HepG2 (cell line): ENCODE data around the gene SLC39A8. TPM values are rescaled to one million over a fixed set of nuclear protein-coding genes. Genes with fewer than 3 reads are reported as not detected.

ENCODE experiments used
- ATAC-seq: fragments of 200-7000 bp; cut with Tn5 transposase; 3 replicates; pipeline ENCODE4 v1.9.1; 2020; ENCODE audit warnings: mild to moderate bottlenecking, moderate library complexity
- BruUV-seq: library from RNA; stranded (reverse); fragments of 400-500 nt; replicated peaks from 2 replicates; lab custom pipeline; 2021; lab: Mats Ljungman, UMichigan
- CTCF ChIA-PET: fragments of 300-600 bp; formaldehyde crosslinking; extraction: SDS; loops from one replicate; lab custom pipeline; 2021; ENCODE audit warnings: low total read pairs, inconsistent platforms, low intra/inter-chr PET ratio; lab: Yijun Ruan, JAX
- POLR2A ChIA-PET: fragments of 350-600 bp; sonication (Branson Sonifier 250); formaldehyde crosslinking; loops from one replicate; lab custom pipeline; 2020; ENCODE audit warnings: antibody characterized with exemption, inconsistent platforms; lab: Yijun Ruan, JAX
- DNase-seq: peaks from one replicate; pipeline ENCODE4 v3.0.0-alpha.2; 2015; ENCODE audit warnings: low spot score
- FAIRE-seq: peaks from 3 replicates; lab custom pipeline; 2011; peaks lifted over from hg19 to GRCh38; lab: Jason Lieb, UNC
- H2AFZ ChIP-seq: one replicate; pipeline ENCODE4 v1.6.1; 2011; ENCODE audit warnings: low read length, inconsistent platforms
- H3K27ac ChIP-seq: fragments of 300-600 bp; 3 replicates; pipeline ENCODE4 v1.8.0; 2011; ENCODE audit warnings: mixed run types, mild to moderate bottlenecking, mixed read lengths, low read length, inconsistent platforms; ENCODE audit not compliant: insufficient read depth; ENCODE audit errors: extremely low read length
- H3K27me3 ChIP-seq, 2 experiments: fragments of 200-600 bp in 1 of 2; 2 replicates in 1 of 2; 3 replicates in 1 of 2; pipeline versions ENCODE4 v1.6.0 to v1.8.0; 2011; ENCODE audit warnings: low read length in 2 of 2, mild to moderate bottlenecking in 2 of 2, moderate library complexity in 2 of 2, inconsistent platforms in 1 of 2; ENCODE audit not compliant: insufficient read depth in 2 of 2, control insufficient read depth in 1 of 2
- H3K36me3 ChIP-seq, 2 experiments: fragments of 200-600 bp in 1 of 2; replicated peaks in 1 of 2; 2 replicates in 1 of 2; 3 replicates in 1 of 2; pipeline versions ENCODE4 v1.5.1 to v1.8.0; 2011; ENCODE audit warnings: low read length in 2 of 2, inconsistent platforms in 1 of 2; ENCODE audit not compliant: insufficient read depth in 2 of 2, control insufficient read depth in 1 of 2
- H3K4me1 ChIP-seq: 2 replicates; pipeline ENCODE4 v1.5.1; 2012; ENCODE audit warnings: low read length, inconsistent platforms; ENCODE audit not compliant: insufficient read depth
- H3K4me2 ChIP-seq: 2 replicates; pipeline ENCODE4 v1.6.0; 2011; ENCODE audit warnings: low read depth, low read length, inconsistent platforms
- H3K4me3 ChIP-seq, 3 experiments: fragments of 200-600 bp in 1 of 3; sonication (generic), shearing (Covaris generic) in 1 of 3; replicated peaks in 1 of 3; 2 replicates each; pipeline ENCODE4 v1.5.1; 2011 to 2016; ENCODE audit warnings: low read length in 3 of 3, inconsistent platforms in 2 of 3, low read depth in 2 of 3, mild to moderate bottlenecking in 2 of 3, control low read depth in 1 of 3, mixed read lengths in 1 of 3; ENCODE audit not compliant: insufficient read depth in 1 of 3
- H3K79me2 ChIP-seq: one replicate; pipeline ENCODE4 v1.6.1; 2011; ENCODE audit warnings: low read length, inconsistent platforms; ENCODE audit not compliant: insufficient read depth
- H3K9ac ChIP-seq: 2 replicates; pipeline ENCODE4 v1.6.0; 2011; ENCODE audit warnings: mild to moderate bottlenecking, low read depth, low read length, inconsistent platforms; ENCODE audit not compliant: insufficient read depth
- H3K9me3 ChIP-seq: 2 replicates; pipeline ENCODE4 v1.5.1; 2012; ENCODE audit warnings: mild to moderate bottlenecking, low read length
- H4K20me1 ChIP-seq: 2 replicates; pipeline ENCODE4 v1.6.0; 2011; ENCODE audit warnings: inconsistent platforms, mild to moderate bottlenecking, low read length, moderate library complexity; ENCODE audit not compliant: insufficient read depth
- PHF21A ChIP-seq: sonication (generic); formaldehyde crosslinking; IDR thresholded peaks from 2 replicates; pipeline ENCODE4 v1.5.0; 2020; ENCODE audit warnings: mild to moderate bottlenecking, missing genetic modification reagents
- PHF8 ChIP-seq: sonication (generic); formaldehyde crosslinking; IDR thresholded peaks from 2 replicates; pipeline ENCODE4 v1.5.0; 2020; ENCODE audit warnings: missing genetic modification reagents
- RELA ChIP-seq: sonication (generic); formaldehyde crosslinking; IDR thresholded peaks from 2 replicates; pipeline ENCODE4 v1.4.0; 2020; ENCODE audit warnings: missing genetic modification reagents
- TCF7L2 ChIP-seq: IDR thresholded peaks from 2 replicates; pipeline ENCODE4 v1.6.1; 2011; ENCODE audit warnings: mild to moderate bottlenecking, low read depth, low read length, moderate library complexity
- THYN1 ChIP-seq: sonication (generic); formaldehyde crosslinking; IDR thresholded peaks from 2 replicates; pipeline ENCODE4 v1.8.1; 2023; ENCODE audit warnings: low read depth, mild to moderate bottlenecking, moderate library complexity, missing genetic modification reagents, borderline replicate concordance
- ZMAT3 ChIP-seq: sonication (generic); formaldehyde crosslinking; conservative IDR thresholded peaks from 2 replicates; pipeline ENCODE4 v1.7.0; 2021; ENCODE audit warnings: missing genetic modification reagents
- ZNF10 ChIP-seq: sonication (generic); formaldehyde crosslinking; IDR thresholded peaks from 2 replicates; pipeline ENCODE4 v1.4.0; 2020; ENCODE audit warnings: mild to moderate bottlenecking, low read depth, missing genetic modification reagents, borderline replicate concordance
- ZNF430 ChIP-seq: sonication (generic); formaldehyde crosslinking; IDR thresholded peaks from 2 replicates; pipeline ENCODE4 v1.9.0; 2021; ENCODE audit warnings: mild to moderate bottlenecking, missing genetic modification reagents
- ZNF510 ChIP-seq: sonication (generic); formaldehyde crosslinking; IDR thresholded peaks from 2 replicates; pipeline ENCODE4 v1.4.0; 2020; ENCODE audit warnings: low read depth, mild to moderate bottlenecking, missing genetic modification reagents
- WGBS: methylation state at CpG from one replicate; pipeline ENCODE4 v1.1.6; 2017; ENCODE audit warnings: low lambda C conversion rate; 5-methylcytosine and 5-hydroxymethylcytosine counted together
- in situ Hi-C: cut with HindIII; loops from 2 replicates; pipeline ENCODE4 v1.10.0; 2017; ENCODE audit warnings: low pct_unique_long_range_greater_than_20kb; ENCODE audit not compliant: extremely low pct_ligation_motif_present
- intact Hi-C: fragments of 100-400 bp; cut with micrococcal nuclease; formaldehyde crosslinking; loops from one replicate; pipeline ENCODE4 v1.10.0; 2022; ENCODE audit not compliant: unreplicated experiment
- polyA plus RNA-seq, 8 experiments: library from polyadenylated mRNA; depleted of rRNA in 3 of 8; stranded (reverse) in 7 of 8; unstranded in 1 of 8; fragments of >200 nt; fragmentation: Illumina TruSeq in 4 of 8; extraction: Trizol in 4 of 8; gene quantifications; 2 replicates each; pipeline versions ENCODE4 v1.2.1 to v1.2.3, GENCODE V29; 2011 to 2016; ENCODE audit warnings: low read depth in 4 of 8, missing spikeins in 1 of 8, mixed read lengths in 1 of 8; ENCODE audit not compliant: insufficient read depth in 1 of 8
- total RNA-seq, 5 experiments: library from RNA; depleted of rRNA; stranded (reverse); fragments of >200 nt; fragmentation: Illumina TruSeq; extraction: Trizol; gene quantifications; 2 replicates each; pipeline ENCODE4 v1.2.3, GENCODE V29; 2016; ENCODE audit warnings: low read depth in 1 of 5
- TF ChIP-seq, protein P1 (sequence below), 2 experiments: sonication (generic) in 1 of 2; formaldehyde crosslinking in 1 of 2; IDR thresholded peaks; 2 replicates each; pipeline versions ENCODE4 v1.4.0 to v1.6.1; 2016 to 2020; ENCODE audit warnings: borderline replicate concordance in 1 of 2, low read depth in 1 of 2, mild to moderate bottlenecking in 1 of 2, missing genetic modification reagents in 1 of 2
- TF ChIP-seq, protein P2 (sequence below): sonication (generic); formaldehyde crosslinking; IDR thresholded peaks from 2 replicates; pipeline ENCODE4 v1.8.0; 2023; ENCODE audit warnings: mild to moderate bottlenecking, missing genetic modification reagents
- TF ChIP-seq, protein P3 (sequence below): IDR thresholded peaks from 2 replicates; pipeline ENCODE4 v1.6.1; 2016; ENCODE audit warnings: missing genetic modification reagents, missing compliant biosample characterization
- TF ChIP-seq, protein P4 (sequence below): sonication (generic); formaldehyde crosslinking; conservative IDR thresholded peaks from 2 replicates; pipeline ENCODE4 v1.4.0; 2020; ENCODE audit warnings: missing genetic modification reagents
- TF ChIP-seq, protein P5 (sequence below): sonication (generic); formaldehyde crosslinking; IDR thresholded peaks from 2 replicates; pipeline ENCODE4; 2020; ENCODE audit warnings: missing genetic modification reagents, mild to moderate bottlenecking, borderline replicate concordance

Gene SLC39A8
- total and polyA plus RNA-seq, 2 of the 13 experiments (the other 11 are each of a cell fraction or from before 2014, with no cell fraction given): 0.22 to 0.38 TPM

DNA sequence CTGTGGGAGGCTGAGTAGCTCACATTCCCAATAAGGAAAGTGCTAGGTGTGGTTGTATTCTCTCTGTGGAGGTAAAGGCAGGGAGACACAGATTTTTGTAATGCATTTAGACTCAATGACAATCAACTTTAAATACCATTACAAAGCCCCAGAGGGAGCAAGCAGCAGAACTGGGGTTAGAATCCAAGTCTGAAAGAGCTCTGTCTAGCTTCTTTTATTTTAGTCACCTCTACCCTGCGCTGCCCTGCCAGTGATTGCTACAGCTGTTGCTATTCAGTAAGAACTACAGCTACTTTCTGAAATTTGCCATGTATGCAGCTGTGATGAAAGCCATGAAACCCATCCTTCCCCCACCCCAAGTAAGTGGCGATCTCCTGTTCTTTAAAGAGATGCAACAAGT lies 22.5 kb downstream of the SLC39A8 start:
- in situ Hi-C loops: no loop called here
- Histone ChIP-seq H3K4me1 (no peaks in the 10 kb centered on the region), H3K27me3 (no peaks in the 10 kb centered on the region), H2AFZ (no peak overlapping the region), H4K20me1 (no peaks in the 10 kb centered on the region), H3K79me2 (no peaks in the 10 kb centered on the region), H3K36me3 (no peaks in the 10 kb centered on the region), H3K9ac (no peak overlapping the region), H3K27ac (no peak overlapping the region), H3K4me3 (no peak overlapping the region), H3K4me2 (no peak overlapping the region), H3K9me3 (no peaks in the 10 kb centered on the region)
- no peak for FAIRE-seq
- ChIA-PET CTCF (no interaction called here), POLR2A (no interaction called here)
- 42% methylated on average over 2 of the region's 2 CpGs for WGBS
- no peak for DNase-seq
- BruUV-seq: no TSS peak
- intact Hi-C loops: no loop called here
- ATAC-seq: no peak
- TF ChIP-seq TCF7L2 (no peak), PHF21A (CRISPR knock-in tag) (no peak), THYN1 (CRISPR knock-in tag) (no peak), PHF8 (CRISPR knock-in tag) (no peak), ZNF430 (CRISPR knock-in tag) (no peak), ZNF510 (CRISPR knock-in tag) (no peak), ZMAT3 (CRISPR knock-in tag) (no peak), ZNF10 (no peak), RELA (CRISPR knock-in tag) (no peak)
- TF ChIP-seq, protein P1, sequence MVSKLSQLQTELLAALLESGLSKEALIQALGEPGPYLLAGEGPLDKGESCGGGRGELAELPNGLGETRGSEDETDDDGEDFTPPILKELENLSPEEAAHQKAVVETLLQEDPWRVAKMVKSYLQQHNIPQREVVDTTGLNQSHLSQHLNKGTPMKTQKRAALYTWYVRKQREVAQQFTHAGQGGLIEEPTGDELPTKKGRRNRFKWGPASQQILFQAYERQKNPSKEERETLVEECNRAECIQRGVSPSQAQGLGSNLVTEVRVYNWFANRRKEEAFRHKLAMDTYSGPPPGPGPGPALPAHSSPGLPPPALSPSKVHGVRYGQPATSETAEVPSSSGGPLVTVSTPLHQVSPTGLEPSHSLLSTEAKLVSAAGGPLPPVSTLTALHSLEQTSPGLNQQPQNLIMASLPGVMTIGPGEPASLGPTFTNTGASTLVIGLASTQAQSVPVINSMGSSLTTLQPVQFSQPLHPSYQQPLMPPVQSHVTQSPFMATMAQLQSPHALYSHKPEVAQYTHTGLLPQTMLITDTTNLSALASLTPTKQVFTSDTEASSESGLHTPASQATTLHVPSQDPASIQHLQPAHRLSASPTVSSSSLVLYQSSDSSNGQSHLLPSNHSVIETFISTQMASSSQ (IDR thresholded peaks at IDR 0.05; ENCODE audit: low read depth): no peak
- TF ChIP-seq, protein P1 (CRISPR knock-in tag; IDR thresholded peaks at IDR 0.05; ENCODE audit: borderline replicate concordance): no peak
- TF ChIP-seq, protein P2, sequence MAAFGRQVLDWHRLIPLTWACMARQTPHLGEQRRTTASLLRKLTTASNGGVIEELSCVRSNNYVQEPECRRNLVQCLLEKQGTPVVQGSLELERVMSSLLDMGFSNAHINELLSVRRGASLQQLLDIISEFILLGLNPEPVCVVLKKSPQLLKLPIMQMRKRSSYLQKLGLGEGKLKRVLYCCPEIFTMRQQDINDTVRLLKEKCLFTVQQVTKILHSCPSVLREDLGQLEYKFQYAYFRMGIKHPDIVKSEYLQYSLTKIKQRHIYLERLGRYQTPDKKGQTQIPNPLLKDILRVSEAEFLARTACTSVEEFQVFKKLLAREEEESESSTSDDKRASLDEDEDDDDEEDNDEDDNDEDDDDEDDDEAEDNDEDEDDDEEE (CRISPR knock-in tag): no peak
- TF ChIP-seq, protein P3, sequence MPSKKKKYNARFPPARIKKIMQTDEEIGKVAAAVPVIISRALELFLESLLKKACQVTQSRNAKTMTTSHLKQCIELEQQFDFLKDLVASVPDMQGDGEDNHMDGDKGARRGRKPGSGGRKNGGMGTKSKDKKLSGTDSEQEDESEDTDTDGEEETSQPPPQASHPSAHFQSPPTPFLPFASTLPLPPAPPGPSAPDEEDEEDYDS: no peak
- TF ChIP-seq, protein P4, sequence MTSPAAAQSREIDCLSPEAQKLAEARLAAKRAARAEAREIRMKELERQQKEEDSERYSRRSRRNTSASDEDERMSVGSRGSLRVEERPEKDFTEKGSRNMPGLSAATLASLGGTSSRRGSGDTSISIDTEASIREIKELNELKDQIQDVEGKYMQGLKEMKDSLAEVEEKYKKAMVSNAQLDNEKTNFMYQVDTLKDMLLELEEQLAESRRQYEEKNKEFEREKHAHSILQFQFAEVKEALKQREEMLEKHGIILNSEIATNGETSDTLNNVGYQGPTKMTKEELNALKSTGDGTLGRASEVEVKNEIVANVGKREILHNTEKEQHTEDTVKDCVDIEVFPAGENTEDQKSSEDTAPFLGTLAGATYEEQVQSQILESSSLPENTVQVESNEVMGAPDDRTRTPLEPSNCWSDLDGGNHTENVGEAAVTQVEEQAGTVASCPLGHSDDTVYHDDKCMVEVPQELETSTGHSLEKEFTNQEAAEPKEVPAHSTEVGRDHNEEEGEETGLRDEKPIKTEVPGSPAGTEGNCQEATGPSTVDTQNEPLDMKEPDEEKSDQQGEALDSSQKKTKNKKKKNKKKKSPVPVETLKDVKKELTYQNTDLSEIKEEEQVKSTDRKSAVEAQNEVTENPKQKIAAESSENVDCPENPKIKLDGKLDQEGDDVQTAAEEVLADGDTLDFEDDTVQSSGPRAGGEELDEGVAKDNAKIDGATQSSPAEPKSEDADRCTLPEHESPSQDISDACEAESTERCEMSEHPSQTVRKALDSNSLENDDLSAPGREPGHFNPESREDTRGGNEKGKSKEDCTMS (CRISPR knock-in tag): no peak
- TF ChIP-seq, protein P5, sequence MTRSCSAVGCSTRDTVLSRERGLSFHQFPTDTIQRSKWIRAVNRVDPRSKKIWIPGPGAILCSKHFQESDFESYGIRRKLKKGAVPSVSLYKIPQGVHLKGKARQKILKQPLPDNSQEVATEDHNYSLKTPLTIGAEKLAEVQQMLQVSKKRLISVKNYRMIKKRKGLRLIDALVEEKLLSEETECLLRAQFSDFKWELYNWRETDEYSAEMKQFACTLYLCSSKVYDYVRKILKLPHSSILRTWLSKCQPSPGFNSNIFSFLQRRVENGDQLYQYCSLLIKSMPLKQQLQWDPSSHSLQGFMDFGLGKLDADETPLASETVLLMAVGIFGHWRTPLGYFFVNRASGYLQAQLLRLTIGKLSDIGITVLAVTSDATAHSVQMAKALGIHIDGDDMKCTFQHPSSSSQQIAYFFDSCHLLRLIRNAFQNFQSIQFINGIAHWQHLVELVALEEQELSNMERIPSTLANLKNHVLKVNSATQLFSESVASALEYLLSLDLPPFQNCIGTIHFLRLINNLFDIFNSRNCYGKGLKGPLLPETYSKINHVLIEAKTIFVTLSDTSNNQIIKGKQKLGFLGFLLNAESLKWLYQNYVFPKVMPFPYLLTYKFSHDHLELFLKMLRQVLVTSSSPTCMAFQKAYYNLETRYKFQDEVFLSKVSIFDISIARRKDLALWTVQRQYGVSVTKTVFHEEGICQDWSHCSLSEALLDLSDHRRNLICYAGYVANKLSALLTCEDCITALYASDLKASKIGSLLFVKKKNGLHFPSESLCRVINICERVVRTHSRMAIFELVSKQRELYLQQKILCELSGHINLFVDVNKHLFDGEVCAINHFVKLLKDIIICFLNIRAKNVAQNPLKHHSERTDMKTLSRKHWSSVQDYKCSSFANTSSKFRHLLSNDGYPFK (CRISPR knock-in tag): no peak
